ENCODE data around the gene DMXL2. TPM values are rescaled to one million over a fixed set of nuclear protein-coding genes. Genes with fewer than 3 reads are reported as not detected.

Gene DMXL2
- total and polyA plus RNA-seq, 2 experiments from 2014 or later = 6.1 to 61.1 TPM

- no peak for TF ChIP-seq REST (IDR thresholded peaks at IDR 0.05; ENCODE audit: unreplicated experiment)
- TF ChIP-seq ZNF462 (CRISPR knock-in tag; IDR thresholded peaks at IDR 0.05) = no peak
- TF ChIP-seq NANOG (IDR thresholded peaks at IDR 0.05; ENCODE audit: borderline replicate concordance) = no peak
- TF ChIP-seq STAT1 (IDR thresholded peaks at IDR 0.05; ENCODE audit: unreplicated experiment) = no peak
Measured at GRCh38 chr15:51621936-51622603, 501 bp downstream of the DMXL2 start (continued).
